HEK293T (cell line): ENCODE measurements around the gene RMDN2.
"Not testable (repeated sequence)": the region's sequence is repeated elsewhere in the genome, so short reads cannot be mapped to it uniquely, and the experiment has no call there.

Source experiments
- CTCF ChIA-PET: fragments of 350-600 bp; formaldehyde crosslinking; extraction: SDS; loops from one replicate; lab custom pipeline; 2021; ENCODE audit warnings: antibody characterized with exemption, inconsistent platforms; lab: Yijun Ruan, JAX
- POLR2A ChIA-PET: fragments of 350-600 bp; formaldehyde crosslinking; extraction: SDS; loops from one replicate; lab custom pipeline; 2020; ENCODE audit warnings: antibody characterized with exemption, inconsistent platforms; lab: Yijun Ruan, JAX
- DNase-seq: peaks from one replicate; pipeline ENCODE4 v3.0.0; 2012; ENCODE audit warnings: mixed read lengths; ENCODE audit errors: extremely low spot score
- ARNT ChIP-seq: fragments of 450-650 bp; IDR thresholded peaks from 2 replicates; pipeline ENCODE4 v1.6.1; 2017; ENCODE audit warnings: mild to moderate bottlenecking
- BHLHE40 ChIP-seq: fragments of 450-650 bp; IDR thresholded peaks from 2 replicates; pipeline ENCODE4 v1.6.1; 2016; ENCODE audit warnings: mild to moderate bottlenecking, moderate library complexity, borderline replicate concordance
- CTBP1 ChIP-seq: fragments of 450-650 bp; IDR thresholded peaks from 2 replicates; pipeline ENCODE4 v1.6.1; 2016; ENCODE audit warnings: borderline replicate concordance
- ELF4 ChIP-seq: fragments of 450-650 bp; IDR thresholded peaks from 2 replicates; pipeline ENCODE4 v1.6.1; 2017; ENCODE audit warnings: antibody characterized with exemption
- FOXA1 ChIP-seq: fragments of 450-650 bp; IDR thresholded peaks from 2 replicates; pipeline ENCODE4 v1.6.1; 2016; ENCODE audit warnings: mild to moderate bottlenecking
- FOXK2 ChIP-seq: fragments of 450-650 bp; IDR thresholded peaks from 2 replicates; pipeline ENCODE4 v1.6.1; 2016; ENCODE audit warnings: mild to moderate bottlenecking
- FOXM1 ChIP-seq: fragments of 450-650 bp; IDR thresholded peaks from 2 replicates; pipeline ENCODE4 v1.6.1; 2017; ENCODE audit warnings: mild to moderate bottlenecking, borderline replicate concordance
- HDGF ChIP-seq: fragments of 450-650 bp; IDR thresholded peaks from 2 replicates; pipeline ENCODE4 v1.6.1; 2017; ENCODE audit warnings: antibody characterized with exemption, borderline replicate concordance
- L3MBTL2 ChIP-seq: fragments of 450-650 bp; conservative IDR thresholded peaks from 2 replicates; pipeline ENCODE4 v1.6.1; 2016; ENCODE audit warnings: mild to moderate bottlenecking
- LEF1 ChIP-seq: fragments of 450-650 bp; IDR thresholded peaks from 2 replicates; pipeline ENCODE4 v1.6.1; 2017; ENCODE audit warnings: mild to moderate bottlenecking, borderline replicate concordance
- NFRKB ChIP-seq: fragments of 450-650 bp; IDR thresholded peaks from 2 replicates; pipeline ENCODE4 v1.6.1; 2016; ENCODE audit warnings: mild to moderate bottlenecking, moderate library complexity
- SP1 ChIP-seq: fragments of 450-650 bp; IDR thresholded peaks from 2 replicates; pipeline ENCODE4 v1.6.1; 2017
- SUZ12 ChIP-seq: fragments of 450-650 bp; IDR thresholded peaks from 2 replicates; pipeline ENCODE4 v1.6.1; 2016; ENCODE audit warnings: mild to moderate bottlenecking
- TARDBP ChIP-seq: fragments of 450-650 bp; IDR thresholded peaks from 2 replicates; pipeline ENCODE4 v1.6.1; 2016
- ZNF384 ChIP-seq: fragments of 450-650 bp; IDR thresholded peaks from 2 replicates; pipeline ENCODE4 v1.6.1; 2016
- TF ChIP-seq, protein P1 (sequence below): fragments of 450-650 bp; IDR thresholded peaks from 2 replicates; pipeline ENCODE4 v1.6.1; 2016

RMDN2 gene

DNA sequence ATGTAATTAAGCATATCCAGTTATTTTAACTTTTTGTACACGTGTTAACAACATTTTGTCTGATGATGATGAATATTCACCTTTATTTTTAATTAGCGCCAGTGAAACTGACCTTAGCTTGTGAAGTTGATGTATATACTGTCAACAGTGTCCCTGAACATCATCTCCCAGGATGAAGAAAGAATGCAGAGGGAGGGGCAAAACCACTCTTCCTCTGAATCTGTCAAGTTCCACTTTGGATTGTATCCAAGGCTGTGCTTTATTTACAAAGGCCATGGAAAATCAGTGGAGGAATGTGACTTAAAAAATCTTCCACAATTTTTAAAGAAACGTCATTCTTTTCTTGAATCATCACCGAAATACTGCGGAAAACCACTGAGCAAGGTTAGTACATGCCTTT lies 4.5 kb upstream of the RMDN2 start:
- DNase-seq, result no peak
- POLR2A ChIA-PET, result no interaction called here
- TF ChIP-seq FOXM1 (no peak), CTBP1 (no peak), ZNF384 (no peak), HDGF (no peak), NFRKB (no peak), LEF1 (no peak), SP1 (no peak), FOXA1 (no peak), FOXK2 (no peak), ARNT (no peak), ELF4 (no peak), BHLHE40 (no peak), L3MBTL2 (no peak), SUZ12 (no peak), TARDBP (no peak)
- TF ChIP-seq, protein P1, sequence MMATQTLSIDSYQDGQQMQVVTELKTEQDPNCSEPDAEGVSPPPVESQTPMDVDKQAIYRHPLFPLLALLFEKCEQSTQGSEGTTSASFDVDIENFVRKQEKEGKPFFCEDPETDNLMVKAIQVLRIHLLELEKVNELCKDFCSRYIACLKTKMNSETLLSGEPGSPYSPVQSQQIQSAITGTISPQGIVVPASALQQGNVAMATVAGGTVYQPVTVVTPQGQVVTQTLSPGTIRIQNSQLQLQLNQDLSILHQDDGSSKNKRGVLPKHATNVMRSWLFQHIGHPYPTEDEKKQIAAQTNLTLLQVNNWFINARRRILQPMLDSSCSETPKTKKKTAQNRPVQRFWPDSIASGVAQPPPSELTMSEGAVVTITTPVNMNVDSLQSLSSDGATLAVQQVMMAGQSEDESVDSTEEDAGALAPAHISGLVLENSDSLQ, result no peak
- CTCF ChIA-PET, result no interaction called here

DNA sequence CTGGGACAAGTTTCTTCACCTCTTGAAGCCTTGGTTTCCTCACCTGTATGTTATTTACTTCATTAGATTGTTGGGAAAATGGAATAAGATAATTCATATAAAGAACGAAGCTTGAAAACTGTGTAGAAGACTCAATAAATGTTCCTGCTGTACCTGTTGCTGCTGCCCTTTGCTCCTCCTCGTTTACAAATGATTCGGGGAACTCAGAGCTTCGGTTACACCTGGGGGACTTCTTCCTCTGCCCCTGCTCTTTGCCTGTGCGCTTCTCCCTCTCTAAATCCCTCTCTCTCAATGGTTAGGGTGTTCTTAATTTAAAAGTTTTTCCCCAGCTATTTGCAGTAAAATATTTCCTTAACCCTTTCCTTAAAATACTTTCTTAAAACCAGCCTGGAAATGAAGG lies 3.3 kb upstream of the RMDN2 start:
- CTCF ChIA-PET, result interaction anchor here (1.2 kb wide), 1 partner anchor 30 kb away, joined by 4 read pairs; no protein-coding TSS in a partner anchor

GRCh38 chr2:37923308-37924055 lies 1.6 kb upstream of the RMDN2 start:
- CTCF ChIA-PET, result interaction anchor here (0.6 kb wide), 1 partner anchor 509 kb away, joined by 3 read pairs; no protein-coding TSS in a partner anchor
- TF ChIP-seq CTBP1 (no peak), LEF1 (no peak), SUZ12 (no peak), FOXM1 (no peak), ZNF384 (no peak), ELF4 (no peak), L3MBTL2 (no peak), FOXK2 (no peak), NFRKB (no peak), SP1 (no peak), FOXA1 (no peak)
- TF ChIP-seq, protein P1, result no peak
- no peak for DNase-seq
- POLR2A ChIA-PET, result no interaction called here

More for the DNA sequence above, 3.3 kb upstream of the RMDN2 start:
- POLR2A ChIA-PET, result no interaction called here
- TF ChIP-seq FOXA1 (no peak), NFRKB (no peak), LEF1 (no peak), SUZ12 (no peak), TARDBP (no peak), L3MBTL2 (no peak), HDGF (no peak), ELF4 (no peak), BHLHE40 (no peak)
- DNase-seq, result no peak

DNA sequence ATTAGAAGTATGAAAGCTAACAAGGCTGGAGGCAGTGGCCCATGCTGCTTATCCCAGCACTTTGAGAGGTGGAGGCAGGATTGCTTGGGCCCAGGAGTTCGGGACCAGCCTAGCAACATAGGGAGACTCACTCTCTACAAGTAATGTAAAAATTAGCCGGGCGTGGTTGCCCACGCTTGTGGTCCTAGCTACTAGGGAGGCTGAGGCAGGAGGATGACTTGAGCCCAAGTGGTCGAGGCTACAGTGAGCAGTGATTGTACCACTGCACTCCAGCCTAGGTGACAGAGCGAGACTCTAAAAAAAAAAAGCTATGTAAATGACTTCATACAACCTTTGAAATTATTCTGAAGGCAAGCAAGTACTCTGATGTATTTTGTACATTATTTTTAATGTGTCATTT lies 1.5 kb downstream of the RMDN2 start:
- no peak for DNase-seq
- ChIA-PET POLR2A (no interaction called here), CTCF (interaction anchor here (0.9 kb wide), 1 partner anchor 348 kb away, joined by 3 read pairs; no protein-coding TSS in a partner anchor)
- TF ChIP-seq FOXM1 (no peak), LEF1 (no peak), TARDBP (no peak), ARNT (no peak), SUZ12 (no peak), L3MBTL2 (no peak), BHLHE40 (no peak), CTBP1 (no peak), ELF4 (no peak), FOXK2 (no peak), NFRKB (no peak), SP1 (no peak), FOXA1 (no peak), ZNF384 (no peak), HDGF (no peak)
- TF ChIP-seq, protein P1, result no peak

GRCh38 chr2:37928377-37928776 lies 3.3 kb downstream of the RMDN2 start:
- ChIA-PET CTCF (interaction anchor here (0.5 kb wide), 1 partner anchor 538 kb away, joined by 5 read pairs; no protein-coding TSS in a partner anchor), POLR2A (no interaction called here)
- TF ChIP-seq FOXK2 (no peak), FOXA1 (no peak), LEF1 (no peak), SUZ12 (no peak), FOXM1 (no peak), ARNT (no peak), HDGF (no peak), L3MBTL2 (no peak), ZNF384 (no peak), CTBP1 (no peak), SP1 (no peak), BHLHE40 (no peak)
- no peak for DNase-seq

DNA sequence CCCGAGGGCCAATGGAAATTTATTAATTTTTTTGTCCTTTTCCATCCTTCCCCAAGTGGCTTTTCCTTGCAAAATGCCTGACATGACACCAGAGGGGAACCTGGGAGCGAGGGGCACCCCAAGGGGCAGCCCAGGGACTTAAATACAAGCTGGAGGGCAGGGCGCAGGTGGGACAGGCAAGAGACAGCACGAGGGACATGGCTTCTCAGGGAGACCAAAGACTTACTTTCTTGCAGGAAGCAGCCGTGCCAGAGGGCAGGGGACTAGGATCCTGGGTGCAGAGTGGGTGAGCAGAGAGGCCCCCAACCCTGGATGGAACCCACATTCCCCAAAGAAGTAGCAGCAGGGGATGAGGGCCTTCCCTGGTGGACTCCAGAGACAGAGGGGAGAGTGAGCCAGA lies 5.3 kb downstream of the RMDN2 start:
- POLR2A ChIA-PET, CTCF ChIA-PET, DNase-seq: not testable (repeated sequence)

- CTCF ChIA-PET, POLR2A ChIA-PET, DNase-seq: not testable (repeated sequence)
Measured at GRCh38 chr2:37932873-37933272, 7.8 kb downstream of the RMDN2 start.
